SJSA1 (cell line): ENCODE results near the gene ADCYAP1R1. TPM values are rescaled to one million over a fixed set of nuclear protein-coding genes. Genes with fewer than 3 reads are reported as not detected.

Source experiments
- DNase-seq, 2 experiments: peaks; one replicate each; pipeline ENCODE4 v3.0.0-alpha.2; 2015 to 2020; ENCODE audit warnings: low spot score in 2 of 2, low read depth in 1 of 2
- H3K27ac ChIP-seq: fragments of 250-450 bp; sonication (Bioruptor Pico); 2 replicates; pipeline ENCODE4 v1.5.1; 2020; ENCODE audit warnings: mild to moderate bottlenecking, moderate library complexity
- H3K27me3 ChIP-seq: fragments of 250-450 bp; sonication (Bioruptor Pico); replicated peaks from 2 replicates; pipeline ENCODE4 v1.5.1; 2020; ENCODE audit warnings: mild to moderate bottlenecking, moderate library complexity
- H3K36me3 ChIP-seq: fragments of 250-450 bp; sonication (Bioruptor Pico); 2 replicates; pipeline ENCODE4 v1.5.1; 2020; ENCODE audit warnings: mild to moderate bottlenecking
- H3K4me1 ChIP-seq: fragments of 250-450 bp; sonication (Bioruptor Pico); replicated peaks from 2 replicates; pipeline ENCODE4 v1.6.1; 2021; ENCODE audit warnings: mild to moderate bottlenecking
- H3K4me3 ChIP-seq: fragments of 250-450 bp; sonication (Bioruptor Pico); 2 replicates; pipeline ENCODE4 v1.5.1; 2020; ENCODE audit warnings: mild to moderate bottlenecking
- H3K9me3 ChIP-seq: fragments of 250-450 bp; sonication (Bioruptor Pico); replicated peaks from 2 replicates; pipeline ENCODE4 v1.5.1; 2020; ENCODE audit warnings: mild to moderate bottlenecking
- total RNA-seq: library from RNA; depleted of rRNA; stranded (reverse); fragments of >200 nt; shearing (Covaris generic); gene quantifications from 2 replicates; pipeline ENCODE4 v1.2.3, GENCODE V29; 2014

ADCYAP1R1 gene
- total RNA-seq, 1 experiment from 2014 or later: not detected

DNA sequence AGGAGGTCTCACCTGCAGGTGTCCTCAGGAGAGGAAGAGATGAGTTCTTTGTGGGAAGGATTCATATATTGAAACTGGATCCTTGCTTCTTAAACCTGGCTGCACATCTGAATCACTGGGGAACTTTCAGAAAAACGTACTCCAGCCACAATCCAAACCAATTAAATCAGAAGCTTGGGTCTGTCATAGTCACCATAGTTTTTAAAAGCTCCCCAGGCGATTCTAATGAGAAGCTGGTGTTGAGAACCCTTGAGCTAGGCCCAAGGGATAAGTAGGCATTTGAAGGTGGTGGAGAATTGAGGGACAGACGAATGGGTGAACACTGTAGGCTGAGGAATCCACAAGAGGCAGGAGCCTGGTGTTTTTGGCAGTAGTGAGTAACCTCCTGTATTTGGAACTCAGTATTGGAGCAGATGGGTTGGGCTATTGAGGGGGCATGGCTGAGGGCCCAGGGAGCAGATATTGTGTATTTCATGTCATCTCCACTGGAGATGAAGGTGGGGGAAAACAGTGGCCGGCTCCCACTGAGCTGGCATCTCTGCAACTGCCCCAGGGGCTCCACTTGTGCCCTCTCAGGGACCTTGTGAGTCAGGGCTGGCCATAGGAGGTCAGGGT lies 14.5 kb downstream of the ADCYAP1R1 start:
- no peaks in the 10 kb centered on the region for H3K4me1 ChIP-seq

GRCh38 chr7:31067491-31067890 lies 15.4 kb downstream of the ADCYAP1R1 start:
- H3K4me3 ChIP-seq: no peak overlapping the region
- no peak overlapping the region for H3K27ac ChIP-seq
- no peak for DNase-seq
- H3K9me3 ChIP-seq: no peaks in the 10 kb centered on the region
- no peaks in the 10 kb centered on the region for H3K4me1 ChIP-seq
- H3K36me3 ChIP-seq: no peaks in the 10 kb centered on the region
- no peaks in the 10 kb centered on the region for H3K27me3 ChIP-seq

More for the DNA sequence above, 14.5 kb downstream of the ADCYAP1R1 start:
- H3K4me3 ChIP-seq: no peak overlapping the region
- no peak for DNase-seq
- no peak overlapping the region for H3K27ac ChIP-seq
- no peaks in the 10 kb centered on the region for H3K27me3 ChIP-seq
- no peaks in the 10 kb centered on the region for H3K9me3 ChIP-seq
- no peaks in the 10 kb centered on the region for H3K36me3 ChIP-seq

DNA sequence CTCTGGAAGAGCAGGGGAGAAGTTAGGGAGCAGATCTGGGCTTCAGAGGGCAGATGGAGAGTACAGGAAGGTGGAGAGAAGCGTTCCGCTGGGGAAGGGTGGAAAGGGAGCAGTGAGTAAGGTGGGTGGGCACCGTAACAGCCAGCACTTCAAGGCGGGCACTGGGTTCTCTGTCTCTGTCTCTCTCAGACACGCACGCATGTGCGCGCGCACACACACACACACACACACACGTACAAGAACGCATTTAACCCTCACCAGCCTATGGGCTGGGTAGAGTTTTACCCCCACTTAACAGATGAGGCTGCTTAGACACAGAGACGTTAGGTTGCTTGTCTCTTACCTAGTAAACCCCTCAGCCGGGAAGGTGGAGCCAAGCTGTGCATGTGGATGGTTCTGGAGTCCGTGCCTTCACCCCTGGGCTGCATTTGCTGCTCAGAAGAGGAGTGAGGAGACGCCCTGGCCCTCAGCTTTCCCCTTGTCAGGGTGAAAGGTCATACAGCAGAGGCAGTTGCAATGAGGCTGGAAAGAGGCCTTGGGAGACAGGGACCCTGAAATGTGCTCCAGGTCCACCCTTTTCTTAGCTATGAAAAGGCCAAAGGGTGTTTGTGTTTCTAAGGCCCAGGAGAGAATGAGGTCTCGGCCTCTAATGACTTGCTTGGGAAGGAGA lies 16.0 kb downstream of the ADCYAP1R1 start:
- Histone ChIP-seq H3K36me3 (no peaks in the 10 kb centered on the region), H3K27me3 (no peaks in the 10 kb centered on the region), H3K4me3 (no peak overlapping the region), H3K4me1 (no peaks in the 10 kb centered on the region), H3K9me3 (no peaks in the 10 kb centered on the region), H3K27ac (no peak overlapping the region)
- DNase-seq: no peak

GRCh38 chr7:31069860-31070555 lies 17.9 kb downstream of the ADCYAP1R1 start:
- no peaks in the 10 kb centered on the region for H3K27me3 ChIP-seq
- no peak for DNase-seq
- no peaks in the 10 kb centered on the region for H3K36me3 ChIP-seq
- H3K4me1 ChIP-seq: no peaks in the 10 kb centered on the region
- H3K4me3 ChIP-seq: no peak overlapping the region
- no peak overlapping the region for H3K27ac ChIP-seq
- H3K9me3 ChIP-seq: no peaks in the 10 kb centered on the region

DNA sequence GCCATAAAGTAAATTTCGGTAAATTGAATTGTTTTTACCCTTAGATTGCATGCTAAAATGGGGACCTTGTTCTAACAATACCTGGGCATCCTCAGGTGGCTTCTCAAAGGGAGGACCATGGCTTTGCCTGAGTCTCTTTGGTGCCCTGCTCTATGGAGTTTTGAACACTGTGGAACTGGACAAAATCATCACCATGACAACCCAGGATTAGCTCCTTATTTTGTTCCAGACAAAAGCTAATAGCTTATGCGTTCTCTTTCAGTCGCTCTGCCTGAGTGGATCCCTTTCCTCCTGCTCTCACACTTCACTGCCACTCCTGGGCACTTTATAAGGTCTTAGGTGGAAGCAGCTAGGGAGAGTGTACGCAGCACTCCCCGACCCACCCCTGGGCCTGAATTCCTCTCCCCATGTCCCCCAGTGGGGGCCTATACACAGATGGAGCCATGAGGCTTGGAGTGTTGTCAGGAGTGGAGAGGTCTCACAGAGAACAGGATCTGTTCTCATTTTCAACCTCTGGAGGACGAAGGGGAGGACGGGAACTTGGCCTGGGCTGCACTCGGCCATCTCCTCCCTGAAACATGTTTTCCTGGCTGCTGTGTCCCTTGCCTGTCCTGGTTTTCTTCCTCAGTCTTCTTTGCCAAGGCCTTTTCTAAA lies 19.0 kb downstream of the ADCYAP1R1 start:
- no peak for DNase-seq
- Histone ChIP-seq H3K4me1 (no peaks in the 10 kb centered on the region), H3K27ac (no peak overlapping the region), H3K36me3 (no peaks in the 10 kb centered on the region), H3K4me3 (no peak overlapping the region), H3K9me3 (no peaks in the 10 kb centered on the region), H3K27me3 (no peaks in the 10 kb centered on the region)

- Histone ChIP-seq H3K27me3 (no peaks in the 10 kb centered on the region), H3K36me3 (no peaks in the 10 kb centered on the region), H3K27ac (no peak overlapping the region), H3K9me3 (no peaks in the 10 kb centered on the region), H3K4me3 (no peak overlapping the region), H3K4me1 (no peaks in the 10 kb centered on the region)
- DNase-seq: no peak
These were observed 19.5 kb downstream of the ADCYAP1R1 start for GRCh38 chr7:31071645-31072029.

GRCh38 chr7:31073326-31074119 lies 21.4 kb downstream of the ADCYAP1R1 start:
- Histone ChIP-seq H3K9me3 (no peaks in the 10 kb centered on the region), H3K36me3 (no peaks in the 10 kb centered on the region), H3K4me1 (no peaks in the 10 kb centered on the region), H3K27me3 (no peaks in the 10 kb centered on the region), H3K4me3 (no peak overlapping the region), H3K27ac (no peak overlapping the region)
- no peak for DNase-seq

- no peaks in the 10 kb centered on the region for H3K9me3 ChIP-seq
- H3K27me3 ChIP-seq: no peaks in the 10 kb centered on the region
- no peak overlapping the region for H3K4me3 ChIP-seq
- no peaks in the 10 kb centered on the region for H3K4me1 ChIP-seq
- DNase-seq: no peak
- H3K36me3 ChIP-seq: no peaks in the 10 kb centered on the region
- no peak overlapping the region for H3K27ac ChIP-seq
These were observed 21.9 kb downstream of the ADCYAP1R1 start for GRCh38 chr7:31074120-31074383.

- H3K4me1 ChIP-seq: no peaks in the 10 kb centered on the region
These were observed 22.4 kb downstream of the ADCYAP1R1 start for GRCh38 chr7:31074403-31075085.

DNA sequence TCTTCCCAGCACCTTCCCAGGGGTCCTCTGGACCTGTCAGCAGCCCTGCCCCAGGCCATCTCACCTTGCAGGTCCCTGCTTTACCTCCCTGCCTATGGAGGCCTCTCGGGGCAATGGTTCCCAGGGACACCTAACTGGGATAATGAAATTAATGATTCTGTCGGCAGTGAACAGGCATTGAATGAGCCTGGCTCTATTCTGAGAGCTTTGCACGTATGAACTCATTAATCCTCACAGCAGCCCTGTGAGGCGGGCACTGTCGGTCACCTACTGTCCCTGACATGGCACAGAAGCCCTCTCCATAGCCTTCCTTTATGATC lies 22.9 kb downstream of the ADCYAP1R1 start:
- Histone ChIP-seq H3K36me3 (no peaks in the 10 kb centered on the region), H3K27me3 (no peaks in the 10 kb centered on the region), H3K4me3 (no peak overlapping the region), H3K9me3 (no peaks in the 10 kb centered on the region), H3K4me1 (no peaks in the 10 kb centered on the region), H3K27ac (no peak overlapping the region)
- DNase-seq: no peak

More at GRCh38 chr7:31074403-31075085, 22.4 kb downstream of the ADCYAP1R1 start:
- H3K27ac ChIP-seq: no peak overlapping the region
- no peak for DNase-seq
- H3K4me3 ChIP-seq: no peak overlapping the region
- no peaks in the 10 kb centered on the region for H3K36me3 ChIP-seq
- H3K27me3 ChIP-seq: no peaks in the 10 kb centered on the region
- no peaks in the 10 kb centered on the region for H3K9me3 ChIP-seq

GRCh38 chr7:31076051-31076450 lies 23.9 kb downstream of the ADCYAP1R1 start:
- Histone ChIP-seq H3K27me3 (no peaks in the 10 kb centered on the region; the same call in 1 of the 2 replicates), H3K27ac (no peak overlapping the region), H3K9me3 (no peaks in the 10 kb centered on the region), H3K4me1 (no peaks in the 10 kb centered on the region), H3K4me3 (no peak overlapping the region), H3K36me3 (no peaks in the 10 kb centered on the region)
- no peak for DNase-seq

- H3K36me3 ChIP-seq: no peaks in the 10 kb centered on the region
- no peak overlapping the region for H3K4me3 ChIP-seq
- H3K27ac ChIP-seq: no peak overlapping the region
- no peaks in the 10 kb centered on the region for H3K4me1 ChIP-seq
- no peaks in the 10 kb centered on the region; the same call in 1 of the 2 replicates for H3K27me3 ChIP-seq
- no peak for DNase-seq
- H3K9me3 ChIP-seq: no peaks in the 10 kb centered on the region
These were observed 24.7 kb downstream of the ADCYAP1R1 start for GRCh38 chr7:31076641-31077310.
